A549 (cell line): ENCODE results near the gene RPL41. TPM values are rescaled to one million over a fixed set of nuclear protein-coding genes. Genes with fewer than 3 reads are reported as not detected.
A peak's percentile ranks its signal among the peaks of the same experiment; 100 is the strongest.
"Not testable (repeated sequence)": the region's sequence is repeated elsewhere in the genome, so short reads cannot be mapped to it uniquely, and the experiment has no call there.

Source experiments
- ATAC-seq, 2 experiments: fragments of 200-7000 bp in 1 of 2; fragments of >200 bp in 1 of 2; cut with Nextera tagmentation in 1 of 2; cut with Tn5 transposase in 1 of 2; 3 replicates each; pipeline versions ENCODE4 v1.8.0 to v1.9.1; 2018 to 2020; ENCODE audit warnings: mild to moderate bottlenecking in 1 of 2, moderate library complexity in 1 of 2
- CTCF ChIA-PET: fragments of 300-600 bp; sonication (Branson Sonifier 250); formaldehyde crosslinking; extraction: SDS; loops from one replicate; lab custom pipeline; 2021; ENCODE audit warnings: antibody characterized with exemption, inconsistent platforms; lab: Yijun Ruan, JAX
- POLR2A ChIA-PET: fragments of 350-600 bp; formaldehyde crosslinking; extraction: SDS; loops from one replicate; lab custom pipeline; 2021; ENCODE audit warnings: antibody characterized with exemption, inconsistent platforms; lab: Yijun Ruan, JAX
- DNase-seq, 2 experiments: peaks; one replicate each; pipeline versions ENCODE4 v3.0.0 to v3.0.0-alpha.2; 2011 to 2016; ENCODE audit warnings: low read depth in 1 of 2, low spot score in 1 of 2
- FAIRE-seq: peaks from 2 replicates; lab custom pipeline; 2011; peaks lifted over from hg19 to GRCh38; lab: Jason Lieb, UNC
- H3K27ac ChIP-seq, 2 experiments: fragments of >200 bp; sonication (Bioruptor Twin); formaldehyde crosslinking; 3 replicates each; pipeline ENCODE4 v1.5.1; 2016 to 2017
- H3K4me1 ChIP-seq: fragments of >200 bp; sonication (Bioruptor Twin); formaldehyde crosslinking; 3 replicates; pipeline ENCODE4 v1.6.1; 2016
- H3K4me2 ChIP-seq: fragments of >200 bp; sonication (Bioruptor Twin); formaldehyde crosslinking; 3 replicates; pipeline ENCODE4 v1.6.1; 2016
- H3K4me3 ChIP-seq: fragments of >200 bp; sonication (Bioruptor Twin); formaldehyde crosslinking; 3 replicates; pipeline ENCODE4 v1.5.1; 2016
- H3K9me3 ChIP-seq: fragments of >200 bp; sonication (Bioruptor Twin); formaldehyde crosslinking; 3 replicates; pipeline ENCODE4 v1.6.1; 2016
- CBX2 ChIP-seq: fragments of 200-600 bp; sonication (generic); IDR thresholded peaks from 2 replicates; pipeline ENCODE4 v1.6.1; 2016; ENCODE audit warnings: low read depth, mild to moderate bottlenecking, borderline replicate concordance
- CBX8 ChIP-seq: fragments of 200-600 bp; sonication (generic); IDR thresholded peaks from 2 replicates; pipeline ENCODE4 v1.6.1; 2016
- CEBPB ChIP-seq, 2 experiments: fragments of >200 bp in 1 of 2; sonication (Bioruptor Twin) in 1 of 2; formaldehyde crosslinking in 1 of 2; IDR thresholded peaks; 2 replicates each; pipeline ENCODE4 v1.6.1; 2012 to 2016
- CHD4 ChIP-seq: fragments of 200-600 bp; sonication (generic); IDR thresholded peaks from 2 replicates; pipeline ENCODE4 v1.6.1; 2016; ENCODE audit warnings: antibody characterized with exemption, mild to moderate bottlenecking, borderline replicate concordance
- CTCF ChIP-seq: fragments of >200 bp; sonication (Bioruptor Twin); formaldehyde crosslinking; IDR thresholded peaks from 3 replicates; pipeline ENCODE4 v1.5.1; 2016
- E2F6 ChIP-seq: IDR thresholded peaks from 2 replicates; pipeline ENCODE4 v1.6.1; 2012; ENCODE audit warnings: low read depth, borderline replicate concordance
- ESRRA ChIP-seq: fragments of 150-350 bp; IDR thresholded peaks from 2 replicates; pipeline ENCODE4 v1.6.1; 2014; ENCODE audit warnings: mild to moderate bottlenecking, low read length, borderline replicate concordance
- FOSB ChIP-seq: fragments of 250-450 bp; sonication (Bioruptor Pico); IDR thresholded peaks from 2 replicates; pipeline ENCODE4 v1.5.0; 2020; ENCODE audit warnings: mild to moderate bottlenecking, moderate library complexity
- FOSL2 ChIP-seq, 2 experiments: fragments of 450-650 bp in 1 of 2; fragments of >200 bp in 1 of 2; sonication (Bioruptor Twin) in 1 of 2; formaldehyde crosslinking; IDR thresholded peaks; 2 replicates each; pipeline versions ENCODE4 v1.5.0 to v1.6.1; 2016 to 2020; ENCODE audit warnings: mild to moderate bottlenecking in 1 of 2, moderate library complexity in 1 of 2
- GATA3 ChIP-seq: IDR thresholded peaks from 2 replicates; pipeline ENCODE4 v1.6.1; 2012; ENCODE audit warnings: borderline replicate concordance
- HES2 ChIP-seq: fragments of >200 bp; sonication (Bioruptor Twin); formaldehyde crosslinking; IDR thresholded peaks from 2 replicates; pipeline ENCODE4 v1.6.1; 2016
- HMGXB4 ChIP-seq: fragments of 250-450 bp; sonication (Bioruptor Pico); IDR thresholded peaks from 2 replicates; pipeline ENCODE4 v1.5.0; 2021; ENCODE audit warnings: mild to moderate bottlenecking, moderate library complexity, borderline replicate concordance
- MYC ChIP-seq: IDR thresholded peaks from 2 replicates; pipeline ENCODE4 v1.6.1; 2012; ENCODE audit warnings: mild to moderate bottlenecking, inconsistent platforms, low read length, improper control_type of control experiment, borderline replicate concordance
- NPAS2 ChIP-seq: fragments of 250-450 bp; sonication (Bioruptor Pico); IDR thresholded peaks from 2 replicates; pipeline ENCODE4 v1.8.0; 2022; ENCODE audit warnings: mild to moderate bottlenecking, moderate library complexity, borderline replicate concordance
- NR3C1 ChIP-seq: fragments of >200 bp; sonication (Bioruptor Twin); formaldehyde crosslinking; IDR thresholded peaks from 3 replicates; pipeline ENCODE4 v1.6.1; 2017
- PHF8 ChIP-seq: fragments of 200-600 bp; sonication (generic); IDR thresholded peaks from 2 replicates; pipeline ENCODE4 v1.6.1; 2016; ENCODE audit warnings: low read depth, mild to moderate bottlenecking, antibody characterized with exemption, moderate library complexity, borderline replicate concordance
- POLR2A ChIP-seq: IDR thresholded peaks from 2 replicates; pipeline ENCODE4 v1.6.1; 2012; ENCODE audit warnings: mild to moderate bottlenecking, low read length
- RAD21 ChIP-seq, 2 experiments: fragments of >200 bp in 1 of 2; sonication (Bioruptor Twin) in 1 of 2; formaldehyde crosslinking in 1 of 2; IDR thresholded peaks in 1 of 2; conservative IDR thresholded peaks in 1 of 2; 2 replicates in 1 of 2; 3 replicates in 1 of 2; pipeline ENCODE4 v1.6.1; 2012 to 2018; ENCODE audit warnings: inconsistent platforms in 1 of 2
- RCOR1 ChIP-seq: fragments of 150-350 bp; IDR thresholded peaks from 2 replicates; pipeline ENCODE4 v1.6.1; 2014; ENCODE audit warnings: antibody characterized with exemption, low read length, low read depth
- SMC3 ChIP-seq: fragments of >200 bp; sonication (Bioruptor Twin); formaldehyde crosslinking; IDR thresholded peaks from 3 replicates; pipeline ENCODE4 v1.6.1; 2018; ENCODE audit warnings: inconsistent platforms
- TP53 ChIP-seq: fragments of 250-450 bp; sonication (Bioruptor Pico); IDR thresholded peaks from 2 replicates; pipeline ENCODE4 v1.5.0; 2021; ENCODE audit warnings: mild to moderate bottlenecking, moderate library complexity
- USF2 ChIP-seq: fragments of 450-650 bp; IDR thresholded peaks from 2 replicates; pipeline ENCODE4 v1.6.1; 2014; ENCODE audit warnings: antibody characterized with exemption
- ZSCAN20 ChIP-seq: fragments of 250-450 bp; sonication (Bioruptor Pico); IDR thresholded peaks from 2 replicates; pipeline ENCODE4 v1.8.0; 2022; ENCODE audit warnings: mild to moderate bottlenecking, moderate library complexity
- WGBS: methylation state at CpG from one replicate; pipeline ENCODE4 v1.1.6; 2017; ENCODE audit errors: missing lambda C conversion rate; 5-methylcytosine and 5-hydroxymethylcytosine counted together
- polyA plus RNA-seq, 4 experiments: library from polyadenylated mRNA; depleted of rRNA in 3 of 4; stranded (reverse); fragments of >200 nt; fragmentation: RNase III in 1 of 4; extraction: RNeasy Plus Mini Kit Qiagen cat#74134 plus additional on column Dnase treatment in 1 of 4; gene quantifications; 2 replicates in 3 of 4; 3 replicates in 1 of 4; pipeline ENCODE4 v1.2.3, GENCODE V29; 2011 to 2017

Gene RPL41
- polyA plus RNA-seq, 2 of the 4 experiments (the other 2 are of a cell fraction), result 8,804 to 9,351 TPM

- H3K4me2 ChIP-seq, result no peak overlapping the region
- H3K4me1 ChIP-seq, result peaks cover 30% of the 10 kb centered on the region
- ATAC-seq (no peak), DNase-seq (no peak), FAIRE-seq (no peak)
- POLR2A ChIA-PET, result no interaction called here
- CTCF ChIA-PET, result interaction anchor here (1.8 to 10.2 kb wide), 4 partner anchors 11 to 36 kb away, joined by 5 to 98 read pairs (median 26); partner anchors contain the start of genes ESYT1, SMARCC2 and ZC3H10
- WGBS, result 83% methylated on average over 11 of the region's 11 CpGs
- H3K9me3 ChIP-seq, result no peaks in the 10 kb centered on the region
- no peak overlapping the region for H3K27ac ChIP-seq
- no peak overlapping the region for H3K4me3 ChIP-seq
- no peak for TF ChIP-seq RCOR1
- no peak for TF ChIP-seq SMC3
- no peak for TF ChIP-seq ESRRA
- TF ChIP-seq CEBPB (IDR thresholded peaks at IDR 0.05), result no peak
- no peak for TF ChIP-seq CHD4
- no peak for TF ChIP-seq NPAS2 (CRISPR knock-in tag)
- TF ChIP-seq CBX8, result no peak
- TF ChIP-seq ZSCAN20 (CRISPR knock-in tag), result no peak
- no peak for TF ChIP-seq NR3C1
- no peak for TF ChIP-seq HES2
- no peak for TF ChIP-seq CBX2
- TF ChIP-seq PHF8, result no peak
- TF ChIP-seq HMGXB4 (CRISPR knock-in tag), result no peak
- no peak for TF ChIP-seq GATA3
- no peak for TF ChIP-seq FOSB (CRISPR knock-in tag)
- TF ChIP-seq, all 56 proteins: peak for 0
These were observed 38.9 kb downstream of the RPL41 start for GRCh38 chr12:56155256-56155845.

- CTCF ChIA-PET, result interaction anchor here (0.6 to 10.2 kb wide), 9 partner anchors 12 to 492 kb away, joined by 3 to 98 read pairs (median 3); partner anchors contain the start of genes ERBB3, ESYT1 and ZC3H10
- ATAC-seq, POLR2A ChIA-PET, FAIRE-seq, H3K9me3 ChIP-seq, DNase-seq, H3K4me3 ChIP-seq: not testable (repeated sequence)
- H3K27ac ChIP-seq, result peak overlapping the region; percentile 90 to 97
- H3K4me1 ChIP-seq, result peaks cover 38% of the 10 kb centered on the region
- 95% methylated on average over 21 of the region's 21 CpGs for WGBS
- peak overlapping the region; percentile 94 for H3K4me2 ChIP-seq
These were observed 40.2 kb downstream of the RPL41 start for GRCh38 chr12:56156464-56157200.

GRCh38 chr12:56157201-56158028 is 41.0 kb downstream of the RPL41 start:
- H3K4me2 ChIP-seq, result peak overlapping the region; percentile 94
- ChIA-PET POLR2A (interaction anchor here (1.0 to 2.1 kb wide), 6 partner anchors 15 to 41 kb away, joined by 4 to 16 read pairs (median 7); partner anchors contain the start of genes ESYT1, RPL41, SMARCC2 and ZC3H10), CTCF (interaction anchor here (0.6 to 10.2 kb wide), 9 partner anchors 13 to 175 kb away, joined by 3 to 98 read pairs (median 4); partner anchors contain the start of genes ERBB3, ESYT1, SMARCC2 and ZC3H10)
- FAIRE-seq (no peak), DNase-seq (peak; percentile 87 to 94), ATAC-seq (peak; percentile 71 to 75)
- no peaks in the 10 kb centered on the region for H3K9me3 ChIP-seq
- 30% methylated on average over 45 of the region's 45 CpGs for WGBS
- peaks cover 43% of the 10 kb centered on the region for H3K4me1 ChIP-seq
- peak overlapping the region; percentile 90 to 97 for H3K27ac ChIP-seq
- peak overlapping the region; percentile 74 for H3K4me3 ChIP-seq
- no peak for TF ChIP-seq ESRRA
- peak; percentile 84 for TF ChIP-seq E2F6
- TF ChIP-seq CTCF, result peak; percentile 56
- TF ChIP-seq SMC3, result peak; percentile 29; the same call in 1 of the 3 replicates
- no peak for TF ChIP-seq FOSL2 (IDR thresholded peaks at IDR 0.05)
- no peak for TF ChIP-seq FOSL2 (CRISPR knock-in tag; IDR thresholded peaks at IDR 0.05)
- TF ChIP-seq MYC, result 0 out of 2 replicates have a peak, but pooled peaks have one; percentile 12
- TF ChIP-seq POLR2A, result peak; percentile 30
- TF ChIP-seq RAD21 (conservative IDR thresholded peaks at IDR 0.05 in 1 of 2, IDR thresholded peaks at IDR 0.05 in 1 of 2), result peak; percentile 12 to 22; a peak in 1 of 5 replicates
- no peak for TF ChIP-seq TP53 (CRISPR knock-in tag)
- TF ChIP-seq USF2, result no peak
